ENCODE measurements around the gene PARVB.

The PARVB gene

DNA sequence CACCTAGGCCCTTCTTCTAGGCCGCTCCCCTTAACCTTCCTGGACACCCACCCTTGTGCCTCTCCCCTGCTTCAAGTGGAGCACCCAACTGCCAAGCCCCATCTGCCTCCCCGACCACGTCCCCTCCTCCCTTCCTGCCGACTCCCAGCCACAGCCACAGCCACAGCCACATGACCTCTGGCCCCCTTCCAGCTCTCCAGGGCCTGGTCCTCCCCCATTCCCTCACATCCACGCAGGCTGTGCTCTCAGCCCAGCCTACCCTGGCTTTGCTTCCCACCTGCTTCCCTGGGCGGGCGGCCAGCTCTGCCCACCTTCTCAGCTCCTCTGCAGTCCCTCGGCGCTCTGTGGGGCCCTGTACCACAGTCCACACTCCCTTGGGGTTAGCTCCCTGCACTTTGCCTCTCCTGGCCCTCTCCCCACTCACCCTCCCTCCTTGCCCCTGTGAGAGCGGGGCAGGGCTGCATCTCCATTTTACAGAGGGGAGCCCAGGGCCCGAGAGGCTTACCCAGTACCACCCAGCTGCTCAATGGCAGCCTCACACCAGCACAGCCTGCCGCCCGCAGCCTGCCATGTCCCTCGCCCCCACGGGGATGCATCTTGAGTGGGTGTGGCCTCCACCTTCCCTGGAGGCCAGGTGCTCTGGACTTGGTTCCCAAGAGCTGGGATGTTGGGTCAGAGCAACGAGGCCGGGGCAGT, 176.9 kb downstream of the PARVB start:
- no peak for DNase-seq (ENCODE audit: low read depth)

DNA sequence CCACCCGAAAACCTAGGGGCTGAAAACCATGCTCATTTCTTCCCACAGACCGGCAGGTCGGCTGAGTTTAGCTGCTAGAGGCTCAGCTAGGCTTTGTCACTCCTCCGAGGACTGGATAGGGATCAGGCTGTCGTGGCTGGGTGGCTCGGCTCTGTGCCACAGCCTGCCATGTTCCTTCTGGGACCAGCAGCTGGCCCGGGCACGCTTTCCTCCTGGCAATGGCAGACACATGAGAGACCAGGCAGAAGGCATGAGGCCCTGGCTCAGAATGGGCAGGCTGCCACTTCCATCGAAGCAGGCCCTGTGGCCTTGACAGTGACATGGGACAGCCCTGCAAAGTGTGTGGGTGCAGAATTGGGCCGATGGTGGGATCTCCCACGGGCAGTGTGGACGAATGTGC, 177.6 kb downstream of the PARVB start:
- DNase-seq (ENCODE audit: low read depth), result no peak

DNA sequence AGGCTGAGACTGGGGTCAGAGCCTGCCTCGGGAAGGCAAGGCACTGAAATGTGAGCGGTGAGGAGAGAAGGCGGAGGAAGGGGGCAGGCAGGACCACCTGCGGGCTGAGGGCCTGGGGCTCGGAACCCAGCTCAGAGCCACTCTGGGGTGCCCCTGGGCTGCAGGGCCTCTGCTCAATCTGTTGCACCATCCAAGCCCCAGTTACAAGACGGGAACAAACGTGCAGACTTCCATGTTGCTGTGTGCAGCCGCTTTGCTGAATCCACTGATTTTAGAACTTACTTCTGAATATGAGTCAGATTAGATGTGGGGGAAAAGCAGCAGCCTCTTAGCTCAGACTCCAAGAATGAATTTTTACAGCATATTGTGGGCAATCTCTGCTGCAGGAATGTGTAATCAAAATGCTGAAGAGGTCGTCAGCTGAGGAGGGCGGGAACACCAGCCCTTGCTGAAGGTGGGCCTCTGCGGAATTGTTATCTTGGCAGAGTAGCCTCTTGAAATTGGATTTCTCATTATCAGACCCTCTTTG, 178.2 kb downstream of the PARVB start:
- DNase-seq (ENCODE audit: low read depth), result no peak

DNA sequence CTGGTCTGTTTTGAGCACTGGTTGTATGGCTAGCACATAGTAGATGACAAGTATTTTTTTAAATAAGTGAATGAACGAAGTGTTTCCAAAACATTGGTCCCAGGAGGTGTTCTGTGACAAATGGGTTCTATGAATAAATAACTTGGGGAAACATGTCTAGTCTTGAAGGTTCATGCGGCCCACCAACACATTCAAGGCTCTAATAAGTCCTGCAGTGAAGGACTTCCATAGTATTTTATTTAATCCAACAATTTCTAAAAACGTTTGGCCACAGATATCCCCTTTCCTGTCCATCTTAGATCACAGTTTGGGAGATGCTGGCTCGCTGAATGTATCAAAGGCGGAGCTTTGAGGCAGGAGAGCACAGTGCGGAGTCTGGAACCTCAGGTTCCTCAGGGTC, 179.1 kb downstream of the PARVB start:
- no peak for DNase-seq (ENCODE audit: low read depth)

DNA sequence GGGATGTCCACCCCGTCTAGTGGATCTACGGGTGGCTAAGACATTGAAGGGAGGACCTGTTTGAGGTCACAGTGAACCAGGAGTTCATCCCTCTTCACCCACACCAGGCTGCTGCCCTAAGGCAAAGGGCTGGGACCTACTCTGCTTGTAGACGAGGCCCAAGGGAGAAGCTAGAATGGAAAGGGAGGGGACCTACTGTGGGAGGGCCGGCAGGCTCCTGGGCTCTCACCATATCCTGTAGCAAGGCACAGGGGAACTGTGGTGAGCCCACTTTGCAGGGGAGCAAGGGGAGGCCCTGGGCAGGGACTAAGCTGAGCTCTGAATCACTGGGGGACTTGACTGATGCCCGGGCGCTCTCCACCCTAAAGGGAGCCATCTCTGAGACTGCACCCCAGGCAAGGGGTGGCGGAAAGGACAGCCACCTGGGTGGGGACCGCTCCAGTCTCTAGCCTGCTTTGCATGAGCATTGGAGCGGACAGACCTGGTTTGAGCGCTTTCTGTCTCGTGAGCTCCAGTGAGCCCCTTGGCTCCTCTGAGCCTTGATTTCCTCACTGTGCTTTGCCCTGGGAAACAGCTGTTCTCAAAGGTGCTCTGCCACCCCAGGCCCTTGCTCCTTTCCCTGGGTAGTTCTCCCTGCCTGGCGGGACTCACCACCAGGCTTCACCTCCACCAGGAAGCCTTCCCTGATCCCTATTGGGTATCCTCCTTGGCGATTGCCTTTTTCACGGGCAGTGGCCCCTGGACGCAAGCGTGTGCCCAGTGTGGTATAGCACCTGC, 180.8 kb downstream of the PARVB start:
- DNase-seq (ENCODE audit: low read depth), result no peak

DNA sequence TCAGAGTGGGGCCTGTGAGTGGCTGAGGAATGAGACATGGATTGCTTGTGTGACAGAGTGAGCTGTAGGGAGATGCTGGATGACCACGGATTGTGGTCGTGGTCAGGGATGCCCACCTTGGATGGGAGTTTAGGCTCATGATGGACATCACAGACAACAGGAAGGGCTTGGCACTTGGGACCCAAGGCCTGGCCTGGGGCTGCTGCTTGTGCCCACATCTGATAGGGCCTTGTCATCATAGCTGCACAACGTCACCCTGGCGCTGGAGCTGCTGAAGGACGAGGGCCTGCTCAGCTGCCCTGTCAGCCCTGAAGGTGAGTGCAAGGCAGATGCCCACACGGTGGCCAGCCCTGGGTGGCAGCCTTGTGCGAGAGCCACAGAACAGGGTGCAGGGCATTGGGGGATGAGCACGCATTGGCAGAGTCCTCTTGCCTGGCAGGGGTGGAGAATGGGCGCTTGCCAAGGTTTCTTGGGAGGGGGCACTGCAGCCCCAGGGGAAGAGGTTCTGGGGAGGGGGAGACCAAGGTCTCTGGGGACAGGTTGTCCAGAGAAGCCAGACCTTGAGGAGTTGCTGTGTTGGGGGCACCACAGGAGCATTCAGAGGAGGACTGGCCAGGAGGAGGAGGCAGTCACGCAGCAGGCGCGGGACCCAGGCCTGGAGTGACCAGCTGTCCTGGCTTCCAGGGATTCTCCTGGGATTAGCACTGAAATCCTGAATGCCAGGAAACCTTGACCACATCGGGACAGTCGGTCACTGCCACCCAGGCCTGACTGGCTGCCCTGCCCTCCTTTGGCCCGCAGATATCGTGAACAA, 181.6 kb downstream of the PARVB start:
- no peak for DNase-seq (ENCODE audit: low read depth)

DNA sequence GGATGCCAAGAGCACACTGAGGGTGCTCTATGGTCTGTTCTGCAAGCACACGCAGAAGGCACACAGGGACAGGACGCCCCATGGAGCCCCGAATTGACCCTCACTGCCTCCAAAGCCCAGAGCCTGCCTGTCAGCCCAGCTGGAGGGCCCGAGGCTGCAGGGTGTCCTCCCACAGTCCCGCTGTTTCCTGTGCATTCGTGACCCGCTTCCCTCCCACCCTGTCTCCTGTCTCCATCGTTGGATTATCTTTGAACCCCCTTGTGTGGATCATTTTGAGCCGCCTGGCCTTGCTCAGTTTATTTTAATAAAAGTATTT, 182.2 kb downstream of the PARVB start:
- no peak for DNase-seq (ENCODE audit: low read depth)

DNA sequence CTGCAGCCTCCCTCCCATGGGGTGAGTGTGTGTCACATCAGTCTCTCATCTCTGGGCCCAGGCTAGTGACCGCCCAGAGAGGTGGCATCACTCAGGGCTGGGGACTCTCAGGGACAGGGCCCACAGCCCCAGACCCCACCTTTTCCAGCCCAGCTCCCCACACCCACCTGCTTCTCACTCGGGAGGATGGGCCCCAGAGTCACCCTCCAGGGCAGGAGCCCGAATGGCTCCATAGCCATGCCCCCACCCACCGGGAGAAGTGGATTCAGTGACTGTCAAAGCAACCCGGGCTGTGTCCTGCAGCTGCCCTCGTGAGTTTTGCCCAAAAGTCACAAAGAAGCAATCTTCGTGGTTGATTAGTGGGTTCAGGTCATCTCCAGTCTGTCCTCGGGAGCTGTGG, 182.6 kb downstream of the PARVB start:
- DNase-seq (ENCODE audit: low read depth), result no peak

DNA sequence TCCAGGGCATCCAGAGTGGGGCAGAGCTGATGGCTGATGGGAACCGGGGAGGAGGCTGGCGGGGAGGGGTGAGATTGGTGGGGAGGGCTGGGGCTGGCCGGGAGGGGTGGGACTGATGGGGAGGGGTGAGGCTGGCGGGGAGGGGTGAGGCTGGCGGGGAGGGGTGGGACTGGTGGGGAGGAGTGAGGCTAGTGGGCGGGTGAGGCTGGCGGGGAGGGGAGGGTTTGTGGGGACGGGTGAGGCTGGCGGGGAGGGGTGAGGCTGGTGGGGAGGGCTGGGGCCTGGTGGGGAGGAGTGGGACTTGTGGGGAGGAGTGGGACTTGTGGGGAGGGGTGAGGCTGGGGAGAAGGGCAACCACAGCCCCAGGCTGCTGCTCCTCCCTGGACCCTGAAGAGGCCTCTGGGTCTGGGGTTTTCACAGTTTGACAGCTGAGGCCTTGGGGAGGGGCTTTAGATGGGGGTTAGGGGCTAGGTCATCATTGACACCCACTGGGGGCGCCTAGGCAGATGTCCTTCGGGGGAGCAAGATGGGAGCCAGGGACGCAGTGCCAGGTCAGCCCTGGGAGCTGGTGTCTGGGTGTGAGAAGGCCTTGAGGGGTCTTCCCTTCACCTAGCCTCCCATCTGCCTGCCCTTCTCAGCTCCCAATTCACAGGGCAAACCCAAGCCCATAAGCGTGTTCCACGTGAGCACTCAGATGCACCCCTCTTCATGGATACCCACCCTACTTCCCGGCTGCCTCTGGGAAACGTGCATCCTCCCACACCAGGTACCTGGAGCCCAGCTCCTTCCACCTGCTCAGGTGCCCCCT, 183.3 kb downstream of the PARVB start:
- no peak for DNase-seq (ENCODE audit: low read depth)

DNA sequence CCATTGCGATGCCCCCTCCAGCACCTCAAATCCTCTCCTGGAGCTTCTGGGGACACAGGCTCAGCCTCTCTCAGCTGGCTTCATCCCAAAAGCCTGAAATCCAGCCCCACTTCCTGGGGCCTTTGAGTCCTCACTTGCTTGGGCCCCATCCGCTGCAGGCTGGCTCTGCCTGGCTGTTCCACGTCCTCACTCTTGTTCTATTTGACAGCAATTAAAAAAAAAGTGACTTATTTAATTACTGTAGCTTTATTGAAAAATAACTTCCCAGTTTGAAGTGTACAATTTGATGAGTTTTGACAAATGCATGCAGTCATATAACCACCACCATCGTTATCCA, 183.8 kb downstream of the PARVB start:
- DNase-seq (ENCODE audit: low read depth), result no peak

DNA sequence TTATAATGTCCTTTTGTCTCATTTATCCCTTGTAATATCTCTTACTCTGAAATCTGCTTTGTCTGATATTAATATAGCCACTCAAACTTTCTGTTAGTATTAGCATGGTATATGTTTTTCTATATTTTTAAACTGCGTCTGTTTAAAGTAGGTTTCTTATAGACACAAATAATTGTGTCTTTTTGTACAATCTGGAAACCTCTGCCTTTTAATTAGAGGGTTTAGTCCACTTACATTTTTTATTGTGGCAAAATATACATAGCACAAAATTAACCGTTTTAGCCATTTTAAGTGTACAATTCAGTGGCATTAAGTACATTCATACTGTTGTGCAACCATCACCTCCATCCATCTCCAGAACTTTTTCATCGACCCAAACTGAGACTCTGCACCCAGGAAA, 185.2 kb downstream of the PARVB start:
- DNase-seq (ENCODE audit: low read depth), result no peak

DNA sequence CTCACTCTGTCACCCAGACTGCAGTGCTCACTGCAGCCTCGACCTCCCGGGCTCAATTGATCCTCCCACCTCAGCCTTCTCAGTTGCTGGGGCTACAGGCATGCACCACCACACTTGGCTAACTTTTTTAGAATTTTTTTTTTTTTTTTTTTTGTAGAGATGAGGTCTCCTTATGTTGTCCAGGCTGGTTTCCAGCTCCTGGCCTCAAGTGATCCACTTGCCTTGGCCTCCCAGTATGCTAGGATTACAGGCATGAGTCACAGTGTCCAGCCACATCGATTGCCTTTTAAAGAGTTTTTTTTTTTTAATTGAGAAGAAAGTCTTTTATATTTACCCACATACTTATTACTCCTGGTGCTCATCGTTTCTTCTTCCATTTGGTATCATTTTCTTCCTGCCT, 186.6 kb downstream of the PARVB start:
- DNase-seq (ENCODE audit: low read depth), result no peak

DNA sequence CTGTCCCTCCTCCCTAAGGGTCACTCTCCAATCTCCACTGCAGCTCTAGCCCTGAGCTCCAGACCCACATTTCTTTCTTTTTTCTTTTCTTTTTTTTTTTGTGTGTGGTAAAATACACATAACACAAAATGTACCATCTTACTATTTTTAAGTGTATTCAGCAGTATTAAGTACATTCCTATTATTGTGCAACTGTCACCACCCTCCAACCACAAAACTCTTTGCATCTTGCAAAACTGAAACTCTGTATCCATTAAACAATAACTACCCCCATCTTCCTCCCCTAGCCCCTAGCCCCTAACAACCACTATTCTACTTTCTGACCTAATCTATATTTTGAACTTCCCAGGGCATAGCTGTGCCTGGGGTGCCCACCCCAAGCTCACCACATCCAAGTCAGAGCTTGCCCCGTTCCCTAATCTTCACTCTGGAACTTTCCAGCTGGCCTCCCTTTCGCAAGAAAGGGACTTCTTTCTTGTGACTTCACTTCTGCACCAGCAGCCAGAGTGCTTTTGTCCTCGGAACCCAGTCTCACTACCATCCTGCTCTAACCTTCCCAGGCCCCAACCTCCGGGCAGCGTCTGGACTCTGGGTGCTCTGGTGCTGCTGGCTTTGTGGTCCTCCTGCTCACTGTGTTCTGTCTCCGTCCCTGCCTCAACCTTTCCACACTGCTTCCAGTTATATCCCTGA, 187.3 kb downstream of the PARVB start:
- no peak for DNase-seq (ENCODE audit: low read depth)

DNA sequence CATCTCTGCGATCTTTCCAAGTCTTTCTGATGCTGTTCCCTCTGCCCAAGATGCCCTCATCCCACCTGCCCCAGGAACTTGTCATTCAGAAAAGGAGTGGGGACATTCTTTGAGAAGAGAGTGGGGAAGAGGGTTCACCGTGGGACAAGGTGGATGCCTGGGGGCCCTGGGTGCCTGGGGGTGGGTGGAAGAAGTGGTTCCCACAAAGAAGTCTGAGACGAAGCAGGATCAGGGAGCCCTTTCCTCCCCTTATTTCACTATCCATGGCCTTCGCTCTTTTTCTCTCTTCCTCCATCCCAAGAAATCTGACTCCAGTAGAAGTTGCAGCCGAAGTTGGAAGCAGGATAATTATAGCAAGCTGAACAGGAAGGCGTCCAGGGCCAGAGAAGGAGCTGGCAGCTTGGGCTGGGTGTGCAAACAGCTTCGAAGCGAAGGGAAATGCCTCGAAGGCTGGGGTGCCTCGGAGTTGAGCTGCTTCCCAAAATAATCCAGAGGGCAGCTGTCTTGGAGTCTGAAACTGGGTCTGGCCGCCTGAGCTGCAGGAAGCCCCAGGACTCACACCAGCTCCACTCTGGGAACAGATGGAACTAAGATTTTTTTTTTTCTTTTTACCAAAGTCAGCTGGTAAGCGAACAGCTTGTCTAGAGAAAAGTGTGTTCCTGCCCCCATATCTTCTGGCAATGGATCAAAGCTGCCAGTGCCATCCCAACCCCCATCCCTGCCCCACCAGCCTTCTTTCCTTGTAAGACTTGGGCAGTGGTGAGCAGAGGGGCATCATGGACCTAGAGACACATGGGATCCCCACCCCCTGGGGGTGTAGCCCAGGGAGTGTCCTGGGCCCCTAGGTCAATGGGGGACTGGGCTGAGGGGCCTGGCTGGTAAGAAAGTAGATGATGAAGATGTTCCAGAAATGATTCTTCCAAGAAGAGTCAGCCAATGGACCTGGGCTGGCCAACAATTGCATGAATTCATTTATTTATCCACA, 188.1 kb downstream of the PARVB start:
- DNase-seq (ENCODE audit: low read depth), result no peak

DNA sequence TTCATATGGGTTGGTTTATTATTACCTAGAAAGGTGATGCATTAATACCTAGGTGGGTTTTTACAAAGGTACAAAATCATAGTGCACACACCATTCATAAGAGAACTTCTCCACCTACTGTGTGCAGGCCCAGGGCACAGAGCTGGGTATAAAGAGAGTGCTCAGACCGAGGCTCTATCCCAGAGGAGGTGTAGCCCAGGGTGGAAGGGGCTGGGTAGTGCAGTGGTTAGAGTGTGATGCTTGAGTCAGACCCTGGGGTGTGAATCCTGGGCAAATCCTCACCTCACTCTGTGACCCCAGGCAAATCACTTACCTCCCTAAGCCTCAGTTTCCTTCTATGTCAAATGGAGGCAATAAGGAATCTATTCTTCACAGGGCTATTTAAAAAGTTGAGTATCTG, 188.8 kb downstream of the PARVB start:
- no peak for DNase-seq (ENCODE audit: low read depth)

DNA sequence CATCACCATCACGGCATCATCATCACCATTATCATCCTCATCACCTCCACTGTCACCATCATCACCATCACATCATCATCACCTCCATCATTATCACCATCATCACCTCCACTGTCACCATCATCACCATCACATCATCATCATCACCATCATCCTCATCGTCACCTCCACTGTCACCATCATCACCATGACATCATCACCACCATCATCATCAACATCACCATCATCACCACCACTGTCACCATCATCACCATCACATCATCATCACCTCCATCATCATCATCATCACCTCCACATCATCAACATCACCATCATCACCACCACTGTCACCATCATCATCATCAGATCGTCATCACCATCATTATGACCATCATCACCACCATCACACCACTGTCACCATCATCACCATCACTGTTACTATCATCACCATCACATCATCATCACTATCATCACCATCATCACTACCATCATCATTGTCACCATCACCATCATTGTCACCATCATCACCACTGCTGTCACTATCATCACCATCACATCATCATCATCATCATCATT, 189.5 kb downstream of the PARVB start:
- DNase-seq (ENCODE audit: low read depth), result no peak

DNA sequence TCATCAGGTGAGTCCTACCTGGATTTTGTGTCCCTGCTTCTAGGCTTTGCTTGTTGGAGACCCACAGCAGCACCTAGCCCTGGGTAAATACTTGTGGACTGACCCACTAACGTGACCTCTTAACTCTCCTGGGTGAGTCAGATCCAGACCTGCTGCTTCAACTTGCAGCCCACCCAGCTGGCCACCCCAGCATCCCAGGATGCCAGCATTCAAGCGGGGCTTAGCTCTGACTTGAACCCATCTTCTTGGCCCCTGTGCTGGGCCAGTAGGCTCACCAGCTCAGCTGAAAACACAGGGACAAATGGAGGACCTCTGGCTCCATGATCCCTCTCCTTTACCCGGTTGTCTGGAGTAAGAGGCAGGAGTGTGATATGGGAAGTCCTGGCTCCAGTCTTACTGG, 190.1 kb downstream of the PARVB start:
- DNase-seq (ENCODE audit: low read depth), result no peak

DNA sequence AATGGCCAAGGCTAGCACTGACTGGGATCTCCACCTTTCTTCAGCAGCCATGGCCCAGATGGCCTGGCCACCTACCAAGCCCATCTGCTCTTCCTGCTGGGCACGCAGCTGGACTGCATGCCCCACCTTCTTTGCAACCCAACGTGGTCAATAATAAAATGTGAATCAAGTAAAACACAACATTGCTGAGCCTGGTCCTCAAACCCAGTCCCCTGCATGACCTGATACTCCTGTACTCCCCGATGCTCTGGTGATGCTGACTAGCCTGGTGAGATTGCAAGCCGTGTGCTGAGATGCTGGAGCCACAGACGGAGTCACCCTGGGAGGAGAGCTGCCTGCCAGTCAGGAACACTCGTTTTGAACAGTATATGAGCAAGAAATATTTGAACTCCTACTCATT, 190.7 kb downstream of the PARVB start:
- no peak for DNase-seq (ENCODE audit: low read depth)

DNA sequence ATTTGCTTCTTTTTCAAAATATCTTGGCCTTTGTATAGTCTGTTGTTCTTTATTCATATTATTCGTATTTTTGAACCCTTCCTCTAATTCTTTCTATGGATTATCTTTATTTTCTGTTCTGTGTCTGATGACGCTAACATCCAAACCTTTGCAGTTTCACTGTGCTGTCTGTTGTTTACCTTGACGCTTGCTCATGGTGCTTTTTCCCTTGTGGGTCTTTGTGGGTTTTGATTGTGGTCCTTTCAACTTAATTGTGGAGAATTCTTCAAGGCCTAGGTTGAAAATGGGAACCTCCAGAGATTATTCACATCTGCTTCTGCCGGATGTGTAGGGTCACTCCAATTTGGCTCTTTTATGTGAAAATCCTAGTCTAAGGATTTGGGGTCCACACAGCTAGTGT, 191.2 kb downstream of the PARVB start:
- DNase-seq (ENCODE audit: low read depth), result no peak

DNA sequence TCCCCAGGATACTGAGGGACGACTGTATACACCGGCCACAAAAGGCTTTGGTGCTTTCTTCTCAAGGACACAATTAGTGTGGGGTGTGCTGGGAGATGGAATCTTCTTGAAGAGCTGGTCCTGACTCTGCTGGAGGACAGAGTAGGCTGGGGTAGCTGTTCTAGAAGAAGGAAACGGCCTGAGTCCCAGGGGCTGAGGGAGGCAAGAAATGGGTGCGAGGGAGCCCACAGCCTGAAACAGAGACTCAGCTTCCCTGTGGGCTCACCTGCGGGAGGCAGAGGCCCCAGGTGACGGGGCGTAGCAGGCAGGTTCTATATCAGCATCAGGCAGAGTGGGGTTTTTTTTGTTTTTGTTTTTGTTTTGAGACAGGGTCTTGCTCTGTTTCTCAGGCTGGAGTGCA, 193.2 kb downstream of the PARVB start:
- DNase-seq (ENCODE audit: low read depth), result no peak
